ENCODE measurements around the gene SYNE1.

DNA sequence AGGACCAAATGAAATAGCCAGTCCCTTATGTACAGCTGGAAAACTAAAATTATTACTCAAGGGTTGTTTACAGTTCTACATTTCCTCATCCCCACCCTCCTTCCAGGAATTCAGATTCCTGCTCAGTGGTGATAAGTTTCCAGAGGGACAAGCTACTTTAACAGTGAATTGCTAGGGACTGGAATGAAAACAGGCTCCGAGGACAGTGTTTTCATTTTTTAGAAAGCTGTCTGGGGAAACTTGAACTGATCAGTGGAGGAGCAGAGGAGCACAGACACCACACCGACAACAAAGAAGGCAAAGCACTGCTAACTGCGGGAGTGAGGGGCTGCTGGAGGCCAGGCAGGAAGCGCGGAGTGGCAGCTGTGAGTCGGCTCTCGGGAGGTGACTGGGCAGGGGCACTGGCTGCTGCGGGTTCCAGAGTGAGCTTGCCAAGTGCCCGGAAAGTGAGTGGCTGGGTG lies 507.4 kb downstream of the SYNE1 start:
- TF ChIP-seq GATA3 (IDR thresholded peaks at IDR 0.05; ENCODE audit: low read depth, low read length) (no peak), GATA2 (IDR thresholded peaks at IDR 0.05; ENCODE audit: low read depth, low read length) (no peak)

All from SH-SY5Y (cell line).